ENCODE measurements around the gene AOC3. TPM values are rescaled to one million over a fixed set of nuclear protein-coding genes. Genes with fewer than 3 reads are reported as not detected.
"Not testable (repeated sequence)": the region's sequence is repeated elsewhere in the genome, so short reads cannot be mapped to it uniquely, and the experiment has no call there.

Gene AOC3
- total and polyA plus RNA-seq, 2 of the 4 experiments (the other 2 are of a cell fraction), result 0.17 TPM; not detected in 1

- H4K91ac ChIP-seq (ENCODE audit: insufficient read depth, low read depth, low read length); H3K4me1 ChIP-seq (ENCODE audit: control insufficient read depth, insufficient read depth, low read length); H3K27ac ChIP-seq (ENCODE audit: insufficient read depth, low read length); BruUV-seq (replicated peaks); dilution Hi-C loops (cut with HindIII; ENCODE audit: low sequenced_read_pairs, unreplicated experiment); H3K79me1 ChIP-seq (ENCODE audit: low read depth in 1 of 2, low read length in 2 of 2); H3K9ac ChIP-seq (ENCODE audit: low read depth, low read length); H2AK9ac ChIP-seq (replicated peaks; ENCODE audit: low read depth, low read length, poor library complexity); H2BK20ac ChIP-seq (ENCODE audit: low read depth, low read length); DNase-seq; intact Hi-C loops (cut with micrococcal nuclease); H2BK5ac ChIP-seq (ENCODE audit: low read depth, low read length, poor library complexity, severe bottlenecking); H2BK120ac ChIP-seq (ENCODE audit: low read depth, low read length); CTCF ChIA-PET; H3K36me3 ChIP-seq (ENCODE audit: control insufficient read depth, insufficient read depth, low read length); H3K56ac ChIP-seq (ENCODE audit: extremely low read depth, insufficient read depth, low read length); ATAC-seq (ENCODE audit: low read depth); H2BK15ac ChIP-seq (ENCODE audit: low read depth, low read length); H4K5ac ChIP-seq (ENCODE audit: low read depth, low read length); H3K9me1 ChIP-seq (ENCODE audit: insufficient read depth, low read length); H2AK5ac ChIP-seq (ENCODE audit: low read depth, low read length); H3K18ac ChIP-seq (ENCODE audit: low read depth, low read length); H3K4ac ChIP-seq (ENCODE audit: low read depth, low read length); H3K4me2 ChIP-seq (ENCODE audit: low read depth, low read length); H3K23ac ChIP-seq (ENCODE audit: low read depth, low read length); H3K9me3 ChIP-seq (ENCODE audit: control insufficient read depth, insufficient read depth, low read length); H3K14ac ChIP-seq (replicated peaks; ENCODE audit: low read depth, low read length); H3K4me3 ChIP-seq (ENCODE audit: insufficient read depth, low read depth, low read length); POLR2A ChIA-PET (ENCODE audit: unreplicated experiment); H4K8ac ChIP-seq (ENCODE audit: low read depth in 2 of 2, low read length in 2 of 2); H4K20me1 ChIP-seq (ENCODE audit: insufficient read depth, low read length); H2AFZ ChIP-seq (replicated peaks; ENCODE audit: low read length, poor library complexity): not testable (repeated sequence)
- in situ Hi-C loops (cut with MboI; ENCODE audit: low sequenced_read_pairs), result loop anchor here (25.0 kb wide), 1 partner anchor 412 kb away; no protein-coding TSS in a partner anchor
- peaks cover 31% of the 10 kb centered on the region for H3K27me3 ChIP-seq (ENCODE audit: control insufficient read depth, insufficient read depth, low read length)
- WGBS, 2 experiments (ENCODE audit: extremely low coverage in 2 of 2, insufficient read length in 1 of 2), result 75% methylated on average over 2 of the region's 3 CpGs; no CpG with 5 or more reads in 1 of the 2 experiments
Observed at GRCh38 chr17:42899981-42900380, 49.0 kb downstream of the AOC3 start.

Measured in IMR-90 (cell line).